ENCODE results near the gene C19orf47. TPM values are rescaled to one million over a fixed set of nuclear protein-coding genes. Genes with fewer than 3 reads are reported as not detected.

C19orf47 gene
- total RNA-seq, 1 donor from 2014 or later = 10.4 TPM

- no peak for DNase-seq (ENCODE audit: low read depth)
- TF ChIP-seq, protein P1, sequence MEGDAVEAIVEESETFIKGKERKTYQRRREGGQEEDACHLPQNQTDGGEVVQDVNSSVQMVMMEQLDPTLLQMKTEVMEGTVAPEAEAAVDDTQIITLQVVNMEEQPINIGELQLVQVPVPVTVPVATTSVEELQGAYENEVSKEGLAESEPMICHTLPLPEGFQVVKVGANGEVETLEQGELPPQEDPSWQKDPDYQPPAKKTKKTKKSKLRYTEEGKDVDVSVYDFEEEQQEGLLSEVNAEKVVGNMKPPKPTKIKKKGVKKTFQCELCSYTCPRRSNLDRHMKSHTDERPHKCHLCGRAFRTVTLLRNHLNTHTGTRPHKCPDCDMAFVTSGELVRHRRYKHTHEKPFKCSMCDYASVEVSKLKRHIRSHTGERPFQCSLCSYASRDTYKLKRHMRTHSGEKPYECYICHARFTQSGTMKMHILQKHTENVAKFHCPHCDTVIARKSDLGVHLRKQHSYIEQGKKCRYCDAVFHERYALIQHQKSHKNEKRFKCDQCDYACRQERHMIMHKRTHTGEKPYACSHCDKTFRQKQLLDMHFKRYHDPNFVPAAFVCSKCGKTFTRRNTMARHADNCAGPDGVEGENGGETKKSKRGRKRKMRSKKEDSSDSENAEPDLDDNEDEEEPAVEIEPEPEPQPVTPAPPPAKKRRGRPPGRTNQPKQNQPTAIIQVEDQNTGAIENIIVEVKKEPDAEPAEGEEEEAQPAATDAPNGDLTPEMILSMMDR (IDR thresholded peaks at IDR 0.05; ENCODE audit: insufficient read depth, low read length, poor library complexity, severe bottlenecking) = no peak
- no peak overlapping the region for H3K4me3 ChIP-seq (ENCODE audit: low read depth, low read length)
- peaks cover 1% of the 10 kb centered on the region for H3K36me3 ChIP-seq (ENCODE audit: control insufficient read depth, insufficient read depth, low read length)
- no peaks in the 10 kb centered on the region for H3K27me3 ChIP-seq (ENCODE audit: control insufficient read depth, insufficient read depth, low read length)
Measured at GRCh38 chr19:40317338-40317737, 30.9 kb downstream of the C19orf47 start.

- H3K4me3 ChIP-seq (ENCODE audit: low read depth, low read length) = no peak overlapping the region
- TF ChIP-seq, protein P1 (IDR thresholded peaks at IDR 0.05; ENCODE audit: insufficient read depth, low read length, poor library complexity, severe bottlenecking) = no peak
Measured at GRCh38 chr19:40315812-40316470, 32.3 kb downstream of the C19orf47 start.

DNA sequence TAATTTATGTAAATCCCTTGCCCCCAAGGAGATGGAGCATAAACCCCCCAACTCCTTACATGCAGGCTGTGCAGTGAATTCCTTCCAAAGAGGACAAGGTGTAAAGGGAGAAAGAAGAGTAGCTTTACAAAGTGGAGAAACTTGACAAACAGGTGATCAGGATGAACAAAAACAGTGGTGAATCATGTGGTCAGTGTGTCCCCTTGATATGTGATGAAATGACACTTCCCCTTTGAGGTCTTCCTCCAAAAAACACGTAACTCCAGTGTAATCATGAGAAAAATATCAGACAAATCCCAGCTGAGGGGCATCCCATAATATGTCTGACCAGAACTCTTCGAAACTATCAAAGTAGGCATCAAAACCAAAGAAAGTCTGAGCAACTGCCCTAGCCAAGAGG, 33.5 kb downstream of the C19orf47 start:
- Histone ChIP-seq H3K27me3 (ENCODE audit: control insufficient read depth, insufficient read depth, low read length) (no peaks in the 10 kb centered on the region), H3K36me3 (ENCODE audit: control insufficient read depth, insufficient read depth, low read length) (no peaks in the 10 kb centered on the region), H3K4me3 (ENCODE audit: low read depth, low read length) (no peak overlapping the region)
- TF ChIP-seq, protein P1 (IDR thresholded peaks at IDR 0.05; ENCODE audit: insufficient read depth, low read length, poor library complexity, severe bottlenecking) = no peak
- no peak for DNase-seq (ENCODE audit: low read depth)

More at GRCh38 chr19:40315812-40316470, 32.3 kb downstream of the C19orf47 start:
- no peaks in the 10 kb centered on the region for H3K27me3 ChIP-seq (ENCODE audit: control insufficient read depth, insufficient read depth, low read length)
- DNase-seq (ENCODE audit: low read depth) = no peak
- no peaks in the 10 kb centered on the region for H3K36me3 ChIP-seq (ENCODE audit: control insufficient read depth, insufficient read depth, low read length)

GRCh38 chr19:40313229-40313983, 34.8 kb downstream of the C19orf47 start:
- TF ChIP-seq, protein P1 (IDR thresholded peaks at IDR 0.05; ENCODE audit: insufficient read depth, low read length, poor library complexity, severe bottlenecking) = no peak
- Histone ChIP-seq H3K4me3 (ENCODE audit: low read depth, low read length) (no peak overlapping the region), H3K36me3 (ENCODE audit: control insufficient read depth, insufficient read depth, low read length) (no peaks in the 10 kb centered on the region), H3K27me3 (ENCODE audit: control insufficient read depth, insufficient read depth, low read length) (no peaks in the 10 kb centered on the region)
- no peak for DNase-seq (ENCODE audit: low read depth)

- no peak for DNase-seq (ENCODE audit: low read depth)
- Histone ChIP-seq H3K27me3 (ENCODE audit: control insufficient read depth, insufficient read depth, low read length) (no peaks in the 10 kb centered on the region), H3K4me3 (ENCODE audit: low read depth, low read length) (no peak overlapping the region), H3K36me3 (ENCODE audit: control insufficient read depth, insufficient read depth, low read length) (no peaks in the 10 kb centered on the region)
- TF ChIP-seq, protein P1 (IDR thresholded peaks at IDR 0.05; ENCODE audit: insufficient read depth, low read length, poor library complexity, severe bottlenecking) = no peak
Measured at GRCh38 chr19:40312533-40312932, 35.7 kb downstream of the C19orf47 start.
